Mucosa of rectum (tissue), 2 donors: ENCODE measurements around the gene SEPTIN8.

Experiments used
- H3K27ac ChIP-seq, 2 donors: one replicate each; pipeline ENCODE4 v1.7.0; 2013; ENCODE audit warnings: inconsistent platforms in 2 of 2, low read depth in 2 of 2, low read length in 2 of 2
- H3K27me3 ChIP-seq, 2 donors: one replicate each; pipeline ENCODE4 v1.7.0; 2013; ENCODE audit warnings: low read length in 2 of 2; ENCODE audit not compliant: control insufficient read depth in 2 of 2, insufficient read depth in 2 of 2
- H3K36me3 ChIP-seq, 2 donors: one replicate each; pipeline ENCODE4 v1.7.0; 2013; ENCODE audit warnings: low read length in 2 of 2; ENCODE audit not compliant: control insufficient read depth in 2 of 2, insufficient read depth in 2 of 2
- H3K4me1 ChIP-seq, 2 donors: one replicate each; pipeline ENCODE4 v1.7.0; 2013; ENCODE audit warnings: low read length in 2 of 2, mild to moderate bottlenecking in 1 of 2; ENCODE audit not compliant: control insufficient read depth in 2 of 2, insufficient read depth in 2 of 2
- H3K4me3 ChIP-seq, 2 donors: one replicate each; pipeline ENCODE4 v1.7.0; 2013; ENCODE audit warnings: low read length in 2 of 2
- H3K9ac ChIP-seq, 2 donors: one replicate each; pipeline ENCODE4 v1.7.0; 2013; ENCODE audit warnings: low read length in 2 of 2, low read depth in 1 of 2, mild to moderate bottlenecking in 1 of 2
- H3K9me3 ChIP-seq, 2 donors: one replicate each; pipeline ENCODE4 v1.7.0; 2013; ENCODE audit warnings: low read length in 2 of 2; ENCODE audit not compliant: control insufficient read depth in 2 of 2
- donor health status: healthy.
- donor health status: Normal muscosa, but diverticular disease.

The SEPTIN8 gene

DNA sequence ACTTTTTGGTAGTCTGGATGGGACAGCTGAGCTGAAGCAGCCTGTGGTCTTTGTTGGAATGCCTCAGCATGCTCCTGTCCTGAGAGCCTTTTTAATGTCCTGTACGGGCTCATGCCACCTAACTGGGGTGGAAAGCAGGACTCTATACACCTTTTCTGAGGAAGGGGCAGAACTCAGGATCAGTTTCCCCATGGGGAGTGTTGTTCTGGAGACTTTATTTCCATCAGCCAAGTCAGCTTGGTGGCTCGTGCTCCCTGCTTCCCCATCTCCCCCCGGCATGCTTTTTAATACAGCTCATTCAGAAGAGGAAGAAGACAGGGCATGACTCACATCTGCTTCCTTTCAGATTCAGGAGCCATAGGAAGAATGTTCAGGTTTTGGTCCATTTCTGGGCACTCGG, 5.1 kb upstream of the SEPTIN8 start:
- no peaks in the 10 kb centered on the region for H3K27me3 ChIP-seq
- H3K36me3 ChIP-seq: no peaks in the 10 kb centered on the region
- H3K27ac ChIP-seq: no peak overlapping the region
- H3K4me1 ChIP-seq: peaks cover 0 to 3% of the 10 kb centered on the region in 2 donors
- H3K9ac ChIP-seq: no peak overlapping the region
- H3K9me3 ChIP-seq: no peaks in the 10 kb centered on the region
- no peak overlapping the region for H3K4me3 ChIP-seq

GRCh38 chr5:132781029-132781428, 4.0 kb upstream of the SEPTIN8 start:
- no peaks in the 10 kb centered on the region for H3K36me3 ChIP-seq
- H3K27ac ChIP-seq: no peak overlapping the region
- no peaks in the 10 kb centered on the region for H3K9me3 ChIP-seq
- no peak overlapping the region for H3K9ac ChIP-seq
- H3K4me1 ChIP-seq: peaks cover 2 to 7% of the 10 kb centered on the region in 2 donors
- H3K27me3 ChIP-seq: no peaks in the 10 kb centered on the region
- no peak overlapping the region for H3K4me3 ChIP-seq

- Histone ChIP-seq H3K27ac (no peak overlapping the region), H3K36me3 (no peaks in the 10 kb centered on the region), H3K9ac (no peak overlapping the region), H3K4me3 (no peak overlapping the region), H3K4me1 (peaks cover 7 to 10% of the 10 kb centered on the region in 2 donors), H3K9me3 (no peaks in the 10 kb centered on the region), H3K27me3 (no peaks in the 10 kb centered on the region)
Measured at GRCh38 chr5:132780577-132780976, 3.5 kb upstream of the SEPTIN8 start.

- no peak overlapping the region for H3K4me3 ChIP-seq
- no peaks in the 10 kb centered on the region for H3K27me3 ChIP-seq
- no peak overlapping the region for H3K9ac ChIP-seq
- no peaks in the 10 kb centered on the region for H3K9me3 ChIP-seq
- H3K36me3 ChIP-seq: no peaks in the 10 kb centered on the region
- H3K27ac ChIP-seq: no peak overlapping the region
- H3K4me1 ChIP-seq: peaks cover 13 to 16% of the 10 kb centered on the region in 2 donors
Measured at GRCh38 chr5:132779961-132780360, 2.9 kb upstream of the SEPTIN8 start.

- Histone ChIP-seq H3K4me1 (peaks cover 19 to 22% of the 10 kb centered on the region in 2 donors), H3K9me3 (no peaks in the 10 kb centered on the region), H3K36me3 (no peaks in the 10 kb centered on the region), H3K9ac (no peak overlapping the region), H3K4me3 (no peak overlapping the region), H3K27ac (no peak overlapping the region), H3K27me3 (no peaks in the 10 kb centered on the region)
Measured at GRCh38 chr5:132778856-132779255, 1.8 kb upstream of the SEPTIN8 start.

DNA sequence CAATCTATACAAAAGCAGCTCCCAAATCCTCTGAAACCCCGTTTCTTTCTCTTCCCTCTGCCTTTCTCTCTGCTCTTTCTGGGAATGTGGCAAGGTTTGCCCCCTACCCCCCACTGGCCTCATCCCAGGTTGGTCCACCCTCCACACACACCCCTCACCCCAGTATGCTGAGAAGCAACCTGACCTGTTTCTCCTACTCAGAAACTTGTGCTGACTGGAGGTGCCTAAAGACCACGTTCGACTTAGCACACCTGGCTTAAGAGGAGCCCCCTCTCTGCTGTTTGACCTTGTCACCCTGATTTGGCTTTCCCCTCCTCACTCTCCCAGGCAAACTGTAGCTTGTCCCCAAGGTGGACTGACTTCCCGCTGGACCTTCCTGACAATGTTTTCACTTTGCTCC, 1.1 kb upstream of the SEPTIN8 start:
- H3K27ac ChIP-seq: no peak overlapping the region

GRCh38 chr5:132776938-132777208, 166 bp downstream of the SEPTIN8 start:
- Histone ChIP-seq H3K4me1 (peaks cover 19 to 22% of the 10 kb centered on the region in 2 donors), H3K9ac (peak overlapping the region; percentile 17 to 75), H3K27ac (peak overlapping the region; percentile 26 to 55), H3K9me3 (no peaks in the 10 kb centered on the region), H3K27me3 (no peaks in the 10 kb centered on the region), H3K36me3 (no peaks in the 10 kb centered on the region), H3K4me3 (peak overlapping the region; percentile 75 to 82)

More for the DNA sequence above, 1.1 kb upstream of the SEPTIN8 start:
- peaks cover 19 to 22% of the 10 kb centered on the region in 2 donors for H3K4me1 ChIP-seq
- no peaks in the 10 kb centered on the region for H3K9me3 ChIP-seq
- H3K36me3 ChIP-seq: no peaks in the 10 kb centered on the region
- no peak overlapping the region for H3K9ac ChIP-seq
- H3K4me3 ChIP-seq: peak overlapping the region; percentile 75 to 82
- no peaks in the 10 kb centered on the region for H3K27me3 ChIP-seq

- Histone ChIP-seq H3K27me3 (no peaks in the 10 kb centered on the region), H3K27ac (peak overlapping the region; percentile 26 to 55), H3K9ac (peak overlapping the region; percentile 17 to 75), H3K9me3 (no peaks in the 10 kb centered on the region), H3K4me1 (peaks cover 19 to 22% of the 10 kb centered on the region in 2 donors), H3K36me3 (no peaks in the 10 kb centered on the region), H3K4me3 (peak overlapping the region; percentile 75 to 82)
Measured at GRCh38 chr5:132776131-132776937, 705 bp downstream of the SEPTIN8 start.

DNA sequence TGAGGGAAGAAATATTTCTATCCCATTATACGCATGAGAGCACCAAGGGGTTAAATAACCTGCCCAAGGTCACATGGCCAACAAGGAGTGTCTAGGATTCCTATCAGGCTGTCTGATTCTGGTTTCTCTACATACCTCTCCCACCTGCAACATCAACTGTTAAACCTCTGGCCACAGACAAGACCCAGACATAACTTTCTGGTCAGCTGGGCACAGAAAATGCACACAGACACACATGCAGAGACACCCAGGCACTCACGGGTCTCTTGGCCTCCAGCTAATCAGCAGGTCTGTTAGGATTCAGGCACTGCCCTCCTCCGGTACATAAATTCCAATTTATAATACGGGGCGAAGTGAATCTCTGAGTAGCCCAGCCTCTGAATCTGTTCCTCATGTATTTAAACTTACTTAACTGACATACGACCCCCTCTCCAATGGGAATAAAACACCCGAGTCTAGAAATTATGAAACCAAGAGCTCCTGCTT, 1.5 kb downstream of the SEPTIN8 start:
- Histone ChIP-seq H3K27me3 (no peaks in the 10 kb centered on the region), H3K4me3 (peak overlapping the region; percentile 75 to 82), H3K4me1 (peaks cover 19 to 22% of the 10 kb centered on the region in 2 donors), H3K36me3 (no peaks in the 10 kb centered on the region), H3K9me3 (no peaks in the 10 kb centered on the region), H3K27ac (no peak overlapping the region), H3K9ac (no peak overlapping the region)

DNA sequence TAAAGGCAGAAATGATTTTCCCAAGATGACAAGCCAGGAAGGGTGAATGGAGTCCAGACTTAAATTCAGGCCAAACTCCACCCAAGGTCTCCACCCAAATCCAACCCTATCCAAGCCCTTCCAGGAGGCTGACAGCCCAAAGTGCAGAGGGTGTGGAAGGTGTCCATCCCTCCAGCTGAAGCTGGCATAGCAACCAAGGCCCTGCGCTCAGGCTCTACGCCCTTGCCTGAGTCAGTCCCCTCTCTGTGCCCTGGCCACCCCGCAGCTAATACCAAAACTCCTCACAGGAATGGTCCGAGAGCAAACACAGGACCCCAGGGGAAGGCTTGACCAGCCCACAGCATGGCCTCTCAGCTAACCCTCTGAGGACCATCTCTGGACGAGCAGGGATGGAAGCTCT, 2.1 kb downstream of the SEPTIN8 start:
- peaks cover 19 to 22% of the 10 kb centered on the region in 2 donors for H3K4me1 ChIP-seq
- peak overlapping the region in 1 of 2 donors; percentile 13 for H3K9ac ChIP-seq
- H3K27me3 ChIP-seq: no peaks in the 10 kb centered on the region
- no peaks in the 10 kb centered on the region for H3K36me3 ChIP-seq
- H3K27ac ChIP-seq: no peak overlapping the region
- no peaks in the 10 kb centered on the region for H3K9me3 ChIP-seq
- H3K4me3 ChIP-seq: peak overlapping the region in 1 of 2 donors; percentile 75
